Left lung (tissue), 14 donors: ENCODE measurements around the gene ACTL6B. TPM values are rescaled to one million over a fixed set of nuclear protein-coding genes. Genes with fewer than 3 reads are reported as not detected.
A peak's percentile ranks its signal among the peaks of the same experiment; 100 is the strongest.
"Not testable (repeated sequence)": the region's sequence is repeated elsewhere in the genome, so short reads cannot be mapped to it uniquely, and the experiment has no call there.

Experiments
- ATAC-seq: fragments of 200-7000 bp; cut with Tn5 transposase; one replicate; pipeline ENCODE4 v1.9.1; 2020; ENCODE audit warnings: moderate library complexity
- DNase-seq, 4 donors: peaks; one replicate each; pipeline ENCODE4 v3.0.0-alpha.2; 2013 to 2020
- H3K27ac ChIP-seq, 2 donors: fragments of 200-600 bp; sonication (generic) in 1 of 2; one replicate each; pipeline versions ENCODE4 v1.5.0 to v1.8.0; 2020 to 2021
- H3K27me3 ChIP-seq, 2 donors: fragments of 200-600 bp; sonication (generic) in 1 of 2; one replicate each; pipeline versions ENCODE4 v1.5.0 to v1.8.0; 2020 to 2021
- H3K36me3 ChIP-seq, 2 donors: fragments of 200-600 bp; sonication (generic) in 1 of 2; one replicate each; pipeline versions ENCODE4 v1.5.0 to v1.8.0; 2020 to 2021
- H3K4me1 ChIP-seq, 2 donors: fragments of 200-600 bp; one replicate each; pipeline ENCODE4 v1.8.0; 2021
- H3K4me3 ChIP-seq, 2 donors: fragments of 200-600 bp; sonication (generic) in 1 of 2; one replicate each; pipeline versions ENCODE4 v1.5.0 to v1.8.0; 2020 to 2021; ENCODE audit warnings: mild to moderate bottlenecking in 1 of 2
- H3K9me3 ChIP-seq, 2 donors: fragments of 200-600 bp; sonication (generic) in 1 of 2; one replicate each; pipeline versions ENCODE4 v1.5.0 to v1.8.0; 2020 to 2021
- intact Hi-C, 2 donors: fragments of 100-400 bp; cut with DNase I; formaldehyde crosslinking; loops; one replicate each; pipeline versions ENCODE4 v1.11.2 to v1.14.2; 2022
- long read RNA-seq, 12 donors: library from polyadenylated mRNA in 2 of 12; unstranded in 2 of 12; transcript quantifications; one replicate each; pipeline ENCODE4 v2.0.0 and lab custom pipeline, GENCODE V29; 2019 to 2026
- polyA plus RNA-seq, 6 donors: library from polyadenylated mRNA; unstranded; fragments of 120-200 nt; gene quantifications; one replicate each; pipeline ENCODE4 v1.2.1, GENCODE V29; 2013; ENCODE audit not compliant: insufficient read length in 6 of 6
- total RNA-seq, 2 donors: library from RNA; stranded (reverse); fragmentation: NEBNext Ultra II Directional; extraction: Animal tissue kit (Norgen Biotek cat#: 25700); gene quantifications; one replicate each; pipeline ENCODE4 v1.2.1, GENCODE V29; 2021
- TF ChIP-seq, protein P1 (sequence below), 2 donors: fragments of 200-600 bp; sonication (generic) in 1 of 2; IDR thresholded peaks; one replicate each; pipeline versions ENCODE4 v1.5.0 to v1.8.0; 2021; ENCODE audit warnings: antibody characterized with exemption in 2 of 2
- donor health status: DM: no; HTN: yes; CAD: no.
- donor health status: DM: no; HTN: no; CAD: no.

Gene ACTL6B
- not detected for total RNA-seq
- under 1 TPM in 2 of 6 donors, not detected in 4; 0.17 to 0.20 TPM for polyA plus RNA-seq
- long read RNA-seq, donor 1: 0 reads
- long read RNA-seq, donor 2: 0 reads
- long read RNA-seq, donor 3: 0 reads
- long read RNA-seq, donor 4: 0 reads
- long read RNA-seq, donor 5: 0 reads
- long read RNA-seq, donor 6: 0 reads
- long read RNA-seq, donor 7: 0 reads
- long read RNA-seq, donor 8, partial matches to known transcripts: 399 of 414 reads
- long read RNA-seq, donor 8, other reads (novel, unspliced or antisense): 15 of 414 reads
- long read RNA-seq, donor 9: 0 reads
- long read RNA-seq, donor 10: 0 reads
- long read RNA-seq, donor 11, partial matches to known transcripts: 12 of 18 reads
- long read RNA-seq, donor 11, other reads (novel, unspliced or antisense): 0 of 18 reads
- long read RNA-seq, donor 12: 0 reads

DNA sequence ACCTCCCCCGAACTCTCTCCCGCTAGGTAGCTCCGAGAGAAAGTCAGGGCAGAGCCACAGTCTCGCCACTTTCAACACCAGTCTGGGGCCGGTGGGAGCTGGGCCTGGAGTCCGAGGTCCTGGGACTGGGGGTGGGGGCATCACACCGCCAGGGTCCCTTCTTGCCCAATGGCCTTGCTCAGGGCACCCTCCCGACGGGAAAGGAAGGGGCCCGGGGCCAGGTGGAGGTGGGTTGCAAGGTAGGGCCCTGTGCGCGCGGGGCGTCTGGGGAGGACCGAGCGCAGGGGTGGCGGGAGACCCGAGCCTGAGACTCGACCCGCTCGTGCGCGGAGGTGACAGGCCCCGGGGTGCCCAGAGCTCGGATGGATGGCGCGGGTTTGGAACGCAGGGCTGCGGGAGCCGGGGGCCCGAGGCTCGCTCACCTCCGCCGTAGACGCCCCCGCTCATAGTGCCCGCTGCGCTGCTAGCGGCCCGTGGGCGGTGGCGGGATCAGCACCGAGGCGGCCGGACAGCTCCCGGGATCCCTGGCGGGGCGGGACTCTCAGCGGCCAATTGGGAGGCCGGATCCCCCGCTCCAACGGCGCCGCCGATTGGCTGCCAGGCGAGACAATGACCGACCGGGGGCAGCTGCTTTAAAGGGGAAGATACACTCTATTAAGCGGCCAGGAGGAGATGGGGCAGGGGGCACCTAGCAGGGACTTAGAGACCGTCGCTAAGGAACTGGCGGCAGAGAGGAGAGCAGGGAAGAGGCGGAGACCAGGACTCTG lies at the start of gene ACTL6B:
ACTL6B (minus strand) TSS at position 541 of the 767 bp plus-strand sequence; CDS start at position 447, 94 bp downstream.
- Histone ChIP-seq H3K4me1 (no peaks in the 10 kb centered on the region), H3K4me3 (no peak within 1 kb of the TSS), H3K9me3 (no peaks in the 10 kb centered on the region), H3K36me3 (no peaks in the 10 kb centered on the region), H3K27ac (no peak within 1 kb of the TSS), H3K27me3 (peaks cover 25 to 98% of the 10 kb centered on the region in 2 donors)
- TF ChIP-seq, protein P1, sequence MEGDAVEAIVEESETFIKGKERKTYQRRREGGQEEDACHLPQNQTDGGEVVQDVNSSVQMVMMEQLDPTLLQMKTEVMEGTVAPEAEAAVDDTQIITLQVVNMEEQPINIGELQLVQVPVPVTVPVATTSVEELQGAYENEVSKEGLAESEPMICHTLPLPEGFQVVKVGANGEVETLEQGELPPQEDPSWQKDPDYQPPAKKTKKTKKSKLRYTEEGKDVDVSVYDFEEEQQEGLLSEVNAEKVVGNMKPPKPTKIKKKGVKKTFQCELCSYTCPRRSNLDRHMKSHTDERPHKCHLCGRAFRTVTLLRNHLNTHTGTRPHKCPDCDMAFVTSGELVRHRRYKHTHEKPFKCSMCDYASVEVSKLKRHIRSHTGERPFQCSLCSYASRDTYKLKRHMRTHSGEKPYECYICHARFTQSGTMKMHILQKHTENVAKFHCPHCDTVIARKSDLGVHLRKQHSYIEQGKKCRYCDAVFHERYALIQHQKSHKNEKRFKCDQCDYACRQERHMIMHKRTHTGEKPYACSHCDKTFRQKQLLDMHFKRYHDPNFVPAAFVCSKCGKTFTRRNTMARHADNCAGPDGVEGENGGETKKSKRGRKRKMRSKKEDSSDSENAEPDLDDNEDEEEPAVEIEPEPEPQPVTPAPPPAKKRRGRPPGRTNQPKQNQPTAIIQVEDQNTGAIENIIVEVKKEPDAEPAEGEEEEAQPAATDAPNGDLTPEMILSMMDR (IDR thresholded peaks at IDR 0.05): no peak
- intact Hi-C loops: no loop called here
- ATAC-seq: peak; percentile 91
- peak in 2 of 4 donors; percentile 53 to 85 for DNase-seq

DNA sequence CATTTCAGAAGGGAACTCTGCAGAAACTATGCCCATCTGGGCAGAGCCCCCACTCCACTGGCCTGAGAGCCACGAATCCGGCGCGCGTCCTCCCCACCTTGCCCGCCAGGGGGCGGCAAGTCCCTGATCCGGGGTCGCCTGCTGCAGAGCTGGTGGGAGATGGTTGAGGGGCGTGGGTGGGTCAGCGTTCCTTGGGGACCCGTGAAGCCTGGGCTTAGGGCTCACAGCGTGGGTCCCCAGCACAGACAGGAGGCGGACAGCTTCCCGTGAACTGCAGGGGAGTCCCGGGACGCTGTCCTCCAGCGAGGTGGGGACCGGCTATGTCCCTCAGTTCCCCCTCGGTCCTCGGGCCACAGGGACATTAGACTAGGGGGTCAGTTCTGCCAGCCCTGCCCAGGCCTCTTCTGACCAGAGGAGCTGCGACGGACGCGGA lies 49.1 kb upstream of the ACTL6B start:
- Histone ChIP-seq H3K4me1 (peaks cover 9 to 19% of the 10 kb centered on the region in 2 donors), H3K9me3 (no peaks in the 10 kb centered on the region), H3K36me3 (no peaks in the 10 kb centered on the region), H3K4me3 (peak overlapping the region; percentile 64 to 86), H3K27me3 (no peaks in the 10 kb centered on the region), H3K27ac (peak overlapping the region; percentile 91 to 94)
- TF ChIP-seq, protein P1 (IDR thresholded peaks at IDR 0.05): peak; percentile 81 to 90
- intact Hi-C loops: loop anchor here in 1 of 2 donors (10.0 kb wide), 1 partner anchor 149 kb away; the partner anchor contains the start of gene SLC12A9
- DNase-seq (peak in 3 of 4 donors; percentile 79 to 95 (median 86)), ATAC-seq (peak; percentile 86)

DNA sequence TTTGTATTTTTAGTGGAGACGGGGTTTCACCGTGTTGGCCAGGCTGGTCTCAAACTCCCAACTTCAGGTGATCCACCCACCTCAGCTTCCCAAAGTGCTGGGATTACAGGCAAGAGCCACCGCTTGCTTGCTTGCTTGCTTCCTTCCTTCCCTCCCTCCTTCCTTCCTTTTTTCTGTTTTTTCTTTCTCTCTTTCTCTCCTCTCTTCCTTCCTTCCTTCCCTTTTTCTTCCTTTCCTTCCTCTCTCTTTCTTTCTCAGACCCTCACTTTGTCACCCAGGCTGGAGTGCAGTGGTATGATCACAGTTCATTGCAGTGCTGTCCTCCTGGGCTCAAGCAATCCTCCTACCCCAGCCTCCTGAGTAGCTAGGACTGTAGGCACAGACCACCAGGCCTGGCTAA lies 44.8 kb upstream of the ACTL6B start:
- intact Hi-C loops: loop anchor here in 1 of 2 donors (10.0 kb wide), 1 partner anchor 154 kb away; the partner anchor contains the start of gene SLC12A9
- peak in 1 of 4 donors; percentile 12 for DNase-seq
- H3K9me3 ChIP-seq, H3K36me3 ChIP-seq, H3K27me3 ChIP-seq, H3K4me3 ChIP-seq, ATAC-seq, H3K4me1 ChIP-seq, H3K27ac ChIP-seq: not testable (repeated sequence)

DNA sequence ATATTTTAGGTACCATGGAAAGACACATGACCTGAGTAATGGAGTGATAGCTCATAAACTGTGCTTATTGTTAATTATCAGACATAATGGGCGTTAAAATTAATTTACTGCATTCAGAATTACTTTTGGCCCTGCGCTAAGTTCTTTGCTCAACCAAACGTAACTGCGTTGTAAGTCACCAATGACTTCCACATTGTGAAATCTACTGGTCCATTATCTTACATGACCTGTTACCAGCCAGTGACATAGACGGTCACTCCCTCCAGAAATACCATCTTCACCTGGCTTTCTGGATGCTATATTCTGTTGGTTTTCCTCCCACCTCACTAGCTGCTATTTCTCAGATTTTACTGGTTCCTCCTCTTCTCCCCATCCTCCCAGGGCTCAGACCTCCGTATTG lies 42.8 kb upstream of the ACTL6B start:
- Histone ChIP-seq H3K4me1 (peaks cover 4 to 7% of the 10 kb centered on the region in 2 donors), H3K4me3 (no peak overlapping the region), H3K36me3 (no peaks in the 10 kb centered on the region), H3K27ac (no peak overlapping the region), H3K9me3 (no peaks in the 10 kb centered on the region), H3K27me3 (peaks cover 0 to 9% of the 10 kb centered on the region in 2 donors)
- TF ChIP-seq, protein P1 (IDR thresholded peaks at IDR 0.05): no peak
- DNase-seq (no peak), ATAC-seq (no peak)
- intact Hi-C loops: no loop called here

DNA sequence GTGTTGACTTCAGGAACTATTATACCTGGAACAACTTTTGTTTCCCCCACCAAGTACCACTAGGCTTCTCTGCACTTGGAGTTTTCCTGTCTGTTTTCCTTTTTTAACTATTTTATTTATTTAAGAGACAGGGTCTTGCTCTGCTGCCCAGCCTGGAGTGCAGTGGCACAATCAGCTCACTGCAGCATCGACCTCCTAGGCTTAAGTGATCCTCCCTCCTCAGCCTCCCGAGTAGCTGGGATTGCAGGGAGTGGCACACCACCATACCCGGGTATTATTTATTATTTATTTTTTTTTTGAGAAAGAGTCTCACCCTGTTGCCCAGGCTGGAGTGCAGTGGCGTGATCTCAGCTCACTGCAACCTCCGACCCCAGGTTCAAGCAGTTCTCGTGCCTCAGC lies 39.9 kb upstream of the ACTL6B start:
- Histone ChIP-seq H3K4me3 (no peak overlapping the region), H3K36me3 (no peaks in the 10 kb centered on the region), H3K27me3 (peaks cover 0 to 9% of the 10 kb centered on the region in 2 donors), H3K27ac (no peak overlapping the region), H3K9me3 (no peaks in the 10 kb centered on the region), H3K4me1 (peaks cover 22 to 31% of the 10 kb centered on the region in 2 donors)
- intact Hi-C loops: no loop called here
- TF ChIP-seq, protein P1 (IDR thresholded peaks at IDR 0.05): no peak
- ATAC-seq (no peak), DNase-seq (peak in 1 of 4 donors; percentile 7)
